NCI-H146 treated with DMSO at 0.1 percent for 48 hours (cell line): ENCODE results near the gene DPP6.
A peak's percentile ranks its signal among the peaks of the same experiment; 100 is the strongest.

Source experiments
- DNase-seq: peaks from one replicate; lab custom pipeline; 2025; ENCODE audit not compliant: unreplicated experiment; lab: John Stamatoyannopoulos, UW

The DPP6 gene

GRCh38 chr7:154231732-154232131 lies 179.5 kb downstream of the DPP6 start:
- DNase-seq = no peak

GRCh38 chr7:154232700-154233099 lies 180.5 kb downstream of the DPP6 start:
- no peak for DNase-seq

GRCh38 chr7:154241988-154242387 lies 189.8 kb downstream of the DPP6 start:
- no peak for DNase-seq

GRCh38 chr7:154242709-154243108 lies 190.5 kb downstream of the DPP6 start:
- no peak for DNase-seq

- DNase-seq = no peak
These were observed 199.8 kb downstream of the DPP6 start for GRCh38 chr7:154252046-154252445.

GRCh38 chr7:154253810-154254209 lies 201.6 kb downstream of the DPP6 start:
- no peak for DNase-seq

GRCh38 chr7:154255324-154255723 lies 203.1 kb downstream of the DPP6 start:
- peak; percentile 11 for DNase-seq

- DNase-seq = no peak
These were observed 204.0 kb downstream of the DPP6 start for GRCh38 chr7:154256150-154256549.

GRCh38 chr7:154259396-154259795 lies 207.2 kb downstream of the DPP6 start:
- DNase-seq = no peak

GRCh38 chr7:154287356-154287755 lies 235.2 kb downstream of the DPP6 start:
- no peak for DNase-seq

- no peak for DNase-seq
These were observed 236.9 kb downstream of the DPP6 start for GRCh38 chr7:154289119-154289518.

GRCh38 chr7:154296443-154296842 lies 244.2 kb downstream of the DPP6 start:
- no peak for DNase-seq

- DNase-seq = no peak
These were observed 247.5 kb downstream of the DPP6 start for GRCh38 chr7:154299736-154300135.

- peak; percentile 10 for DNase-seq
These were observed 250.2 kb downstream of the DPP6 start for GRCh38 chr7:154302380-154302779.

GRCh38 chr7:154304231-154304630 lies 252.0 kb downstream of the DPP6 start:
- no peak for DNase-seq

- peak; percentile 50 for DNase-seq
These were observed 252.8 kb downstream of the DPP6 start for GRCh38 chr7:154304740-154305700.

GRCh38 chr7:154306036-154306435 lies 253.8 kb downstream of the DPP6 start:
- no peak for DNase-seq

- no peak for DNase-seq
These were observed 256.7 kb downstream of the DPP6 start for GRCh38 chr7:154308928-154309327.

GRCh38 chr7:154310114-154310513 lies 257.9 kb downstream of the DPP6 start:
- no peak for DNase-seq

GRCh38 chr7:154324196-154324595 lies 272.0 kb downstream of the DPP6 start:
- DNase-seq = peak; percentile 66

- DNase-seq = no peak
These were observed 274.2 kb downstream of the DPP6 start for GRCh38 chr7:154326421-154326820.

GRCh38 chr7:154330318-154330717 lies 278.1 kb downstream of the DPP6 start:
- DNase-seq = no peak
